Endothelial cell of umbilical vein (primary cell): ENCODE results near the gene PDE11A. TPM values are rescaled to one million over a fixed set of nuclear protein-coding genes. Genes with fewer than 3 reads are reported as not detected.

ENCODE experiments used
- BruUV-seq: library from RNA; stranded (reverse); fragments of 400-500 nt; replicated peaks from 2 replicates; lab custom pipeline; 2021; lab: Mats Ljungman, UMichigan
- CTCF ChIA-PET: fragments of 300-600, 350-600 bp; sonication (Branson Sonifier 250); formaldehyde crosslinking; loops from one replicate; lab custom pipeline; 2021; ENCODE audit warnings: antibody characterized with exemption, inconsistent platforms; lab: Charles Lee
- POLR2A ChIA-PET: fragments of 300-600, 350-600 bp; sonication (Branson Sonifier 250); formaldehyde crosslinking; loops from one replicate; lab custom pipeline; 2021; ENCODE audit warnings: antibody characterized with exemption, inconsistent platforms; lab: Charles Lee
- DNase-seq: peaks from one replicate; pipeline ENCODE4 v3.0.0-alpha.2; 2011; ENCODE audit warnings: low read depth, low spot score
- FAIRE-seq: peaks from 2 replicates; lab custom pipeline; 2011; peaks lifted over from hg19 to GRCh38; lab: Jason Lieb, UNC
- H2AFZ ChIP-seq: 2 replicates; pipeline ENCODE4 v1.6.0; 2012; ENCODE audit warnings: low read depth, low read length, control low read depth, inconsistent platforms
- H3K27ac ChIP-seq: 2 replicates; pipeline ENCODE4 v1.5.1; 2011; ENCODE audit warnings: low read depth, mild to moderate bottlenecking, control low read depth, low read length, moderate library complexity; ENCODE audit not compliant: insufficient read depth
- H3K27me3 ChIP-seq, 2 experiments: 2 replicates each; pipeline versions ENCODE4 v1.6.0 to v1.6.1; 2011; ENCODE audit warnings: low read length in 2 of 2, mixed read lengths in 1 of 2; ENCODE audit not compliant: control insufficient read depth in 2 of 2, insufficient read depth in 2 of 2
- H3K36me3 ChIP-seq, 2 experiments: 2 replicates in 1 of 2; 3 replicates in 1 of 2; pipeline ENCODE4 v1.5.1; 2011; ENCODE audit warnings: low read length in 2 of 2, mild to moderate bottlenecking in 1 of 2, moderate library complexity in 1 of 2; ENCODE audit not compliant: control insufficient read depth in 2 of 2, insufficient read depth in 2 of 2; ENCODE audit errors: extremely low read depth in 1 of 2
- H3K4me1 ChIP-seq: 3 replicates; pipeline ENCODE4 v1.5.1; 2011; ENCODE audit warnings: mild to moderate bottlenecking, low read length; ENCODE audit not compliant: control insufficient read depth, insufficient read depth; ENCODE audit errors: extremely low read depth
- H3K4me2 ChIP-seq: 2 replicates; pipeline ENCODE4 v1.6.1; 2011; ENCODE audit warnings: low read length, control low read depth, mixed read lengths; ENCODE audit not compliant: insufficient read depth
- H3K4me3 ChIP-seq, 3 experiments: fragments of 200-600 bp in 1 of 3; sonication (generic), shearing (Covaris generic) in 1 of 3; replicated peaks in 1 of 3; 2 replicates each; pipeline ENCODE4 v1.5.1; 2011 to 2016; ENCODE audit warnings: control low read depth in 3 of 3, low read length in 3 of 3, mild to moderate bottlenecking in 2 of 3, inconsistent platforms in 1 of 3, low read depth in 1 of 3, moderate library complexity in 1 of 3; ENCODE audit not compliant: insufficient read depth in 1 of 3
- H3K79me2 ChIP-seq: 2 replicates; pipeline ENCODE4 v1.6.0; 2012; ENCODE audit warnings: low read length, inconsistent platforms; ENCODE audit not compliant: control insufficient read depth, insufficient read depth
- H3K9ac ChIP-seq: replicated peaks from 2 replicates; pipeline ENCODE3; 2011; ENCODE audit warnings: low read length, control low read depth; ENCODE audit not compliant: insufficient read depth; ENCODE audit errors: extremely low read depth
- H3K9me1 ChIP-seq: replicated peaks from 3 replicates; pipeline ENCODE4 v1.6.0; 2011; ENCODE audit warnings: mild to moderate bottlenecking, low read length; ENCODE audit not compliant: control insufficient read depth, insufficient read depth; ENCODE audit errors: extremely low read depth
- H3K9me3 ChIP-seq: replicated peaks from 2 replicates; pipeline ENCODE4 v1.5.1; 2012; ENCODE audit warnings: low read length, inconsistent platforms; ENCODE audit not compliant: control insufficient read depth, insufficient read depth
- H4K20me1 ChIP-seq: replicated peaks from 2 replicates; pipeline ENCODE3; 2011; ENCODE audit warnings: mild to moderate bottlenecking, low read length; ENCODE audit not compliant: control insufficient read depth, insufficient read depth; ENCODE audit errors: extremely low read depth
- CTCF ChIP-seq, 2 donors: IDR thresholded peaks; 1 replicate in 1 of 2; 2 replicates in 1 of 2; pipeline ENCODE4 v1.5.1; 2011; ENCODE audit warnings: low read length in 2 of 2, mild to moderate bottlenecking in 2 of 2, moderate library complexity in 2 of 2, control low read depth in 1 of 2, inconsistent platforms in 1 of 2, low read depth in 1 of 2; ENCODE audit not compliant: insufficient read depth in 1 of 2; ENCODE audit errors: extremely low read depth in 1 of 2
- EZH2 ChIP-seq: IDR thresholded peaks from 2 replicates; pipeline ENCODE4 v1.6.1; 2012; ENCODE audit warnings: borderline replicate concordance, low read depth, mild to moderate bottlenecking, moderate library complexity, low read length, inconsistent platforms; ENCODE audit not compliant: severe bottlenecking
- JUN ChIP-seq: IDR thresholded peaks from 2 replicates; pipeline ENCODE4 v1.6.1; 2011; ENCODE audit warnings: borderline replicate concordance, low read depth; ENCODE audit not compliant: insufficient read length, insufficient read depth
- dilution Hi-C: fragments of 300-500 bp; cut with MboI; formaldehyde crosslinking; loops from one replicate; pipeline ENCODE4 v1.15.0; 2019; ENCODE audit warnings: low sequenced_read_pairs; ENCODE audit not compliant: extremely low pct_ligation_motif_present
- intact Hi-C: fragments of 100-400 bp; cut with micrococcal nuclease; formaldehyde crosslinking; loops from one replicate; pipeline ENCODE4 v1.10.0; 2022
- polyA plus RNA-seq, 4 experiments: library from polyadenylated mRNA; depleted of rRNA in 3 of 4; stranded (reverse) in 3 of 4; unstranded in 1 of 4; fragments of >200 nt; gene quantifications; 2 replicates each; pipeline versions ENCODE4 v1.2.1 to v1.2.3, GENCODE V29; 2011 to 2012; ENCODE audit warnings: missing spikeins in 1 of 4
- total RNA-seq: library from RNA; stranded (reverse); gene quantifications from 2 replicates; pipeline ENCODE4 v1.2.3, GENCODE V29; 2021

Gene PDE11A
- total and polyA plus RNA-seq, 2 donors (not counting 3 experiments of a cell fraction or from before 2014, with no cell fraction given) = 0.07 to 0.51 TPM

- TF ChIP-seq CTCF (IDR thresholded peaks at IDR 0.05; ENCODE audit: extremely low read depth in 1 of 2, insufficient read depth in 1 of 2, low read depth in 1 of 2, low read length in 2 of 2) (no peak), EZH2 (no peak), JUN (no peak)
- no peaks in the 10 kb centered on the region for H3K79me2 ChIP-seq
- no peak overlapping the region for H3K9ac ChIP-seq
- H3K27ac ChIP-seq = no peak overlapping the region
- no TSS peak for BruUV-seq
- intact Hi-C loops = no loop called here
- no peaks in the 10 kb centered on the region for H3K9me3 ChIP-seq
- H4K20me1 ChIP-seq = no peaks in the 10 kb centered on the region
- H3K9me1 ChIP-seq = no peaks in the 10 kb centered on the region
- no peak overlapping the region for H2AFZ ChIP-seq
- H3K36me3 ChIP-seq = no peaks in the 10 kb centered on the region
- dilution Hi-C loops = no loop called here
- H3K4me3 ChIP-seq = no peak overlapping the region
- DNase-seq (no peak), FAIRE-seq (no peak)
- ChIA-PET CTCF (no interaction called here), POLR2A (no interaction called here)
- peaks cover 0 to 4% of the 10 kb centered on the region in 2 experiments for H3K27me3 ChIP-seq
- H3K4me1 ChIP-seq = no peaks in the 10 kb centered on the region
- no peak overlapping the region for H3K4me2 ChIP-seq
Observed at GRCh38 chr2:178059111-178059510, 13.5 kb downstream of the PDE11A start.

GRCh38 chr2:178057179-178057680 is 15.3 kb downstream of the PDE11A start:
- DNase-seq = no peak
- no peak for TF ChIP-seq JUN
- H4K20me1 ChIP-seq = no peaks in the 10 kb centered on the region
- no peaks in the 10 kb centered on the region for H3K9me1 ChIP-seq
- POLR2A ChIA-PET = no interaction called here
- no peaks in the 10 kb centered on the region for H3K36me3 ChIP-seq
- H3K27ac ChIP-seq = no peak overlapping the region
- no peak overlapping the region for H3K4me2 ChIP-seq
- no peaks in the 10 kb centered on the region for H3K79me2 ChIP-seq
- H3K4me3 ChIP-seq = no peak overlapping the region
- H3K9me3 ChIP-seq = no peaks in the 10 kb centered on the region
- no peak overlapping the region for H3K9ac ChIP-seq
- H3K4me1 ChIP-seq = no peaks in the 10 kb centered on the region
- no peak for FAIRE-seq
- BruUV-seq = no TSS peak
- dilution Hi-C loops = no loop called here
- H3K27me3 ChIP-seq = peaks cover 0 to 2% of the 10 kb centered on the region in 2 experiments
- CTCF ChIA-PET = no interaction called here
- H2AFZ ChIP-seq = no peak overlapping the region
- intact Hi-C loops = no loop called here
